ENCODE data around the gene ADD2.

Gene ADD2

GRCh38 chr2:70608373-70608772, 159.6 kb downstream of the ADD2 start:
- Histone ChIP-seq H3K36me3 (ENCODE audit: control insufficient read depth, low read length) (no peaks in the 10 kb centered on the region), H3K27me3 (ENCODE audit: control insufficient read depth, low read length) (0 out of 2 replicates have a peak, but pooled peaks cover 7% of the 10 kb centered on the region), H3K27ac (ENCODE audit: low read depth, low read length) (no peak overlapping the region), H3K79me2 (ENCODE audit: control insufficient read depth, low read length) (no peaks in the 10 kb centered on the region), H3K4me2 (ENCODE audit: low read length) (no peak overlapping the region), H3K9me2 (replicated peaks; ENCODE audit: control insufficient read depth, low read length) (no peaks in the 10 kb centered on the region), H3K9me3 (ENCODE audit: control insufficient read depth, insufficient read depth, low read length) (no peaks in the 10 kb centered on the region), H3K4me3 (ENCODE audit: low read length) (no peak overlapping the region), H4K20me1 (ENCODE audit: control insufficient read depth, insufficient read depth, low read depth, low read length) (no peaks in the 10 kb centered on the region), H3K4me1 (ENCODE audit: control insufficient read depth, low read length) (no peaks in the 10 kb centered on the region), H3F3A (ENCODE audit: control insufficient read depth, insufficient read depth) (no peaks in the 10 kb centered on the region)
- TF ChIP-seq EZH2phosphoT487 (IDR thresholded peaks at IDR 0.05; ENCODE audit: borderline replicate concordance, low read length): no peak
- TF ChIP-seq CTCF (IDR thresholded peaks at IDR 0.05; ENCODE audit: low read depth, low read length, poor library complexity, severe bottlenecking): no peak

DNA sequence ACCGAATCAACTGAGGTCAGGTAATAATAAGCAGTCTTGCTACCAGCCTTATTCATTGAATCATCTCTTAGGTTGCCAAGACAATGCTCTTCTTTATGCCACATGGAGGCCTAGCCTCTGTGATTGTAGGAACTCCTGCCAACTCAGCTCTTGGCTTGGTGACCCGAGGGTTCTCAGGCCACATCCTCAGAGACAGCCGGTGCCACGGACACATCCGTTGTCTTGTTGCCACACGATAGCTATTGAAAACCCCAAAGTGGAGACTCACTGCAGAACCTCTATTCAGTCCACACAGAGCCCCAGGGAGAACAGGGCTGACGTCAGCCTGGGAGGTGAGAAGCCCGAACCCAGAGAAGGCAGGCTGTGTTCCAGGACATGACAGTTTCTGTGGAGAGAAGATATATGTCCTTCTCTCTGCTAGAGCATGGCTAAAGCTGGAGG, 160.9 kb downstream of the ADD2 start:
- H3K4me2 ChIP-seq (ENCODE audit: low read length): no peak overlapping the region
- H3F3A ChIP-seq (ENCODE audit: control insufficient read depth, insufficient read depth): no peaks in the 10 kb centered on the region
- H3K27ac ChIP-seq (ENCODE audit: low read depth, low read length): no peak overlapping the region

More for the DNA sequence above, 160.9 kb downstream of the ADD2 start:
- TF ChIP-seq CTCF (IDR thresholded peaks at IDR 0.05; ENCODE audit: low read depth, low read length, poor library complexity, severe bottlenecking): no peak
- TF ChIP-seq EZH2phosphoT487 (IDR thresholded peaks at IDR 0.05; ENCODE audit: borderline replicate concordance, low read length): no peak
- no peaks in the 10 kb centered on the region for H3K9me3 ChIP-seq (ENCODE audit: control insufficient read depth, insufficient read depth, low read length)
- no peaks in the 10 kb centered on the region for H3K9me2 ChIP-seq (replicated peaks; ENCODE audit: control insufficient read depth, low read length)
- H3K27me3 ChIP-seq (ENCODE audit: control insufficient read depth, low read length): 0 out of 2 replicates have a peak, but pooled peaks cover 10% of the 10 kb centered on the region
- no peaks in the 10 kb centered on the region for H4K20me1 ChIP-seq (ENCODE audit: control insufficient read depth, insufficient read depth, low read depth, low read length)
- no peaks in the 10 kb centered on the region for H3K79me2 ChIP-seq (ENCODE audit: control insufficient read depth, low read length)
- no peaks in the 10 kb centered on the region for H3K36me3 ChIP-seq (ENCODE audit: control insufficient read depth, low read length)
- H3K4me3 ChIP-seq (ENCODE audit: low read length): no peak overlapping the region
- H3K4me1 ChIP-seq (ENCODE audit: control insufficient read depth, low read length): no peaks in the 10 kb centered on the region

Measured in DOHH2 (cell line).